T-cell (primary cell): Measurements from ENCODE around the gene HLX. TPM values are rescaled to one million over a fixed set of nuclear protein-coding genes. Genes with fewer than 3 reads are reported as not detected.

Experiments
- ATAC-seq, 4 experiments: fragments of 200-7000 bp in 3 of 4; fragments of 150-1000 bp in 1 of 4; cut with Tn5 transposase; replicated peaks in 1 of 4; 1 replicate in 3 of 4; 2 replicates in 1 of 4; pipeline ENCODE4 v1.10.0; 2021; ENCODE audit warnings: moderate library complexity in 3 of 4, mild to moderate bottlenecking in 2 of 4, moderate number of reproducible peaks in 1 of 4
- CTCF ChIA-PET, 2 donors: fragments of 300-600 bp; sonication (Branson Sonifier 250); formaldehyde crosslinking; loops; one replicate each; lab custom pipeline; 2022; ENCODE audit warnings: antibody characterized with exemption in 2 of 2; lab: Charles Lee
- POLR2A ChIA-PET, 2 donors: fragments of 300-600 bp; sonication (Branson Sonifier 250); formaldehyde crosslinking; loops; one replicate each; lab custom pipeline; 2022; ENCODE audit warnings: antibody characterized with exemption in 2 of 2; lab: Charles Lee
- DNase-seq, 35 experiments: peaks; one replicate each; pipeline versions ENCODE4 v3.0.0 to v3.0.0-alpha.2; 2013 to 2023
- H3K27ac ChIP-seq: one replicate; pipeline ENCODE4 v1.5.1; 2013; ENCODE audit warnings: low read length
- H3K27me3 ChIP-seq, 2 experiments: replicated peaks in 1 of 2; 1 replicate in 1 of 2; 2 replicates in 1 of 2; pipeline versions ENCODE4 v1.6.1 to v1.7.0; 2013; ENCODE audit warnings: low read length in 1 of 2, mixed read lengths in 1 of 2; ENCODE audit not compliant: control insufficient read depth in 2 of 2, insufficient read depth in 2 of 2; ENCODE audit errors: extremely low read depth in 1 of 2
- H3K36me3 ChIP-seq, 2 donors: 1 replicate in 1 of 2; 2 replicates in 1 of 2; pipeline versions ENCODE4 v1.6.1 to v1.7.0; 2013; ENCODE audit warnings: low read length in 1 of 2; ENCODE audit not compliant: control insufficient read depth in 2 of 2, insufficient read depth in 1 of 2; ENCODE audit errors: extremely low read depth in 1 of 2
- H3K4me1 ChIP-seq, 2 experiments: 1 replicate in 1 of 2; 2 replicates in 1 of 2; pipeline versions ENCODE4 v1.6.1 to v1.7.0; 2013; ENCODE audit warnings: low read length in 2 of 2, mixed read lengths in 1 of 2; ENCODE audit not compliant: insufficient read depth in 2 of 2, control insufficient read depth in 1 of 2; ENCODE audit errors: extremely low read depth in 1 of 2
- H3K4me3 ChIP-seq, 2 donors: 1 replicate in 1 of 2; 2 replicates in 1 of 2; pipeline versions ENCODE4 v1.5.1 to v1.7.0; 2013; ENCODE audit warnings: mild to moderate bottlenecking in 2 of 2, low read length in 1 of 2, moderate library complexity in 1 of 2; ENCODE audit not compliant: control insufficient read depth in 1 of 2; ENCODE audit errors: extremely low read depth in 1 of 2
- H3K9me3 ChIP-seq: 2 replicates; pipeline ENCODE4 v1.7.0; 2013
- H3K27ac Mint-ChIP-seq, 2 donors: one replicate each; pipeline ENCODE4 v1.8.0; 2020 to 2021; ENCODE audit warnings: mild to moderate bottlenecking in 2 of 2, mixed read lengths in 2 of 2
- H3K27me3 Mint-ChIP-seq, 2 donors: one replicate each; pipeline ENCODE4 v1.8.0; 2021 to 2022; ENCODE audit warnings: mixed read lengths in 2 of 2
- H3K36me3 Mint-ChIP-seq: one replicate; pipeline ENCODE4 v1.8.0; 2021; ENCODE audit warnings: mixed read lengths
- H3K4me1 Mint-ChIP-seq, 3 donors: one replicate each; pipeline ENCODE4 v1.8.0; 2020 to 2022; ENCODE audit warnings: mixed read lengths in 3 of 3, mild to moderate bottlenecking in 1 of 3
- H3K4me3 Mint-ChIP-seq, 3 donors: one replicate each; pipeline ENCODE4 v1.8.0; 2020 to 2022; ENCODE audit warnings: mild to moderate bottlenecking in 3 of 3, mixed read lengths in 3 of 3, moderate library complexity in 3 of 3
- H3K9me3 Mint-ChIP-seq, 3 donors: one replicate each; pipeline ENCODE4 v1.8.0; 2020 to 2022; ENCODE audit warnings: mixed read lengths in 3 of 3
- WGBS: methylation state at CpG from one replicate; pipeline ENCODE4 v1.1.5; 2013; ENCODE audit warnings: missing lambda C conversion rate; ENCODE audit not compliant: insufficient coverage; 5-methylcytosine and 5-hydroxymethylcytosine counted together
- total RNA-seq, 35 experiments: library from RNA in 6 of 35; stranded (reverse) in 6 of 35; fragments of 120-200 nt in 1 of 35; gene quantifications; one replicate each; pipeline versions ENCODE4 v1.2.1 to v1.2.4 and lab custom pipeline; 2013 to 2026

HLX gene
- total RNA-seq, 5 donors from 2014 or later (not counting 1 experiment from before 2014, with no cell fraction given): 0.18 to 0.46 (median 0.37) TPM; not detected in 1

GRCh38 chr1:220921498-220921897 is 42.3 kb downstream of the HLX start:
- no peak overlapping the region for H3K27ac ChIP-seq
- Mint-ChIP-seq H3K9me3 (peaks cover 0 to 4% (median 0%) of the 10 kb centered on the region in 3 donors), H3K36me3 (no peaks in the 10 kb centered on the region), H3K27ac (no peak overlapping the region), H3K4me1 (no peaks in the 10 kb centered on the region), H3K27me3 (peaks cover 0 to 1% of the 10 kb centered on the region in 2 donors), H3K4me3 (no peak overlapping the region)
- H3K4me1 ChIP-seq: no peaks in the 10 kb centered on the region
- 94% methylated on average over 2 of the region's 2 CpGs for WGBS
- CTCF ChIA-PET: no interaction called here
- H3K9me3 ChIP-seq: no peaks in the 10 kb centered on the region
- POLR2A ChIA-PET: no interaction called here
- no peaks in the 10 kb centered on the region for H3K27me3 ChIP-seq
- no peak for DNase-seq
- no peak for ATAC-seq
- no peaks in the 10 kb centered on the region for H3K36me3 ChIP-seq
- H3K4me3 ChIP-seq: no peak overlapping the region

DNA sequence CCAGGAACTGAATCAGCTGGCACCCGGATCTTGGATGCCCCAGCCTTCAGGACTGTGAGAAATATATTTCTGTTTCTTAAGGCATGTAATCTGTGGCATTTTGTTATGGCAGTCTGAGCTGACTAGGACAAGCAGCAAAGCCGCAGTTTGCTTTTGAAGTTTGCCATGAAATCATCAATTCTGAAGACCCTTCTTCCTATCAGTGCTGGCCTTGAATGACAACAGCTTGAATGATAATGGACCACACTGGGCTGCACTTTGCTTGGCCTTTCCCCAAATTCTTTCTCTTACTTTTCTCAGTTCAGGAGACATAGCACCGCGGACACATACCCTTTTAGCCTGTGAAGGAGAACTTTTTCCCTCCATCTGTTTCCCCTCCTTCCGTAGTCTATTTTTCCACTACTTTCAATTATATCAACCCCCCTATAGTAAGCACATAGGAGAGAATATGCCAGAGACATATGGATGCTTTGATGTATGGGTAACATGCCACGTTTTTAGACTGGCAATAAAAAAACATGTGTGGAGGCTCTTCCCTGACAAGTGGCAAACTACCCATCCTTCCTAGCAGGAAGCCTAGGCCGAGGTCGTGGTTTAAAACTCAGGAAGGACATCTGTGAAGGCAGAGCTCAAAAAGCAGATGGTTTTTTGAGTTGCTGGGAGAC is 42.9 kb downstream of the HLX start:
- 20% methylated on average over 2 of the region's 8 CpGs for WGBS
- CTCF ChIA-PET: no interaction called here
- no peaks in the 10 kb centered on the region for H3K27me3 ChIP-seq

DNA sequence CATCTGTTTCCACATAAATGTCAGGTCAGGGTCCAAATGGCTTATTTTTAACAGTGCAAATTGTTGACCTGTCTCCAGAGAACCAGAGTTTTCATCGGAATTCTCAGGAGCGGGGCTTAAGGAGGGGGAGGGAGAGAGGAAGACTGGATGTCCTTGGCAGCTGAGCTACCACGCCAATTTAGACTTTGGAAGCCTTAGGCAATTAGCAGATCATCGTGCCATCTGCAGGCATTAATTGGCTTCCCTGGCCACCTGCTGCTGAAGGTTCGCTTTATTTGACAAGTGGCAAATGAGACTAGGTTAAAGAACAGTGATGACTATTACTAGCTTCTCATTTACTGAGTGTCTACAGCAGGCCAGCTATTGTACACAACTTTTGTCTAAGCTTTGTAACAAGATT is 43.7 kb downstream of the HLX start:
- ATAC-seq: no peak
- Mint-ChIP-seq H3K36me3 (no peaks in the 10 kb centered on the region), H3K9me3 (peaks cover 0 to 4% (median 0%) of the 10 kb centered on the region in 3 donors), H3K4me3 (no peak overlapping the region), H3K4me1 (no peaks in the 10 kb centered on the region), H3K27ac (no peak overlapping the region), H3K27me3 (peaks cover 3 to 4% of the 10 kb centered on the region in 2 donors)
- POLR2A ChIA-PET: no interaction called here
- 82% methylated on average over 3 of the region's 5 CpGs for WGBS
- no peak overlapping the region for H3K27ac ChIP-seq
- CTCF ChIA-PET: no interaction called here
- no peak for DNase-seq
- no peaks in the 10 kb centered on the region for H3K27me3 ChIP-seq
- H3K4me1 ChIP-seq: no peaks in the 10 kb centered on the region
- no peak overlapping the region for H3K4me3 ChIP-seq
- no peaks in the 10 kb centered on the region for H3K36me3 ChIP-seq
- no peaks in the 10 kb centered on the region for H3K9me3 ChIP-seq

More for the DNA sequence above, 42.9 kb downstream of the HLX start:
- POLR2A ChIA-PET: no interaction called here
- no peak for DNase-seq
- Histone ChIP-seq H3K27ac (no peak overlapping the region), H3K4me3 (no peak overlapping the region), H3K36me3 (no peaks in the 10 kb centered on the region), H3K9me3 (no peaks in the 10 kb centered on the region), H3K4me1 (no peaks in the 10 kb centered on the region)
- H3K27me3 Mint-ChIP-seq: peaks cover 0 to 4% of the 10 kb centered on the region in 2 donors
- ATAC-seq: no peak
- H3K27ac Mint-ChIP-seq: no peak overlapping the region
- no peaks in the 10 kb centered on the region for H3K36me3 Mint-ChIP-seq
- peaks cover 0 to 4% (median 0%) of the 10 kb centered on the region in 3 donors for H3K9me3 Mint-ChIP-seq
- H3K4me3 Mint-ChIP-seq: no peak overlapping the region
- no peaks in the 10 kb centered on the region for H3K4me1 Mint-ChIP-seq

GRCh38 chr1:220924331-220924970 is 45.2 kb downstream of the HLX start:
- CTCF ChIA-PET: no interaction called here
- Histone ChIP-seq H3K9me3 (no peaks in the 10 kb centered on the region), H3K27me3 (no peaks in the 10 kb centered on the region), H3K27ac (no peak overlapping the region), H3K4me1 (no peaks in the 10 kb centered on the region), H3K4me3 (no peak overlapping the region), H3K36me3 (no peaks in the 10 kb centered on the region)
- Mint-ChIP-seq H3K27me3 (peaks cover 3 to 6% of the 10 kb centered on the region in 2 donors), H3K9me3 (peaks cover 0 to 8% (median 0%) of the 10 kb centered on the region in 3 donors), H3K27ac (no peak overlapping the region), H3K4me1 (no peaks in the 10 kb centered on the region), H3K36me3 (no peaks in the 10 kb centered on the region), H3K4me3 (no peak overlapping the region)
- DNase-seq: no peak
- POLR2A ChIA-PET: no interaction called here
- no CpG with 5 or more reads among the region's 3 CpGs for WGBS
- ATAC-seq: no peak

DNA sequence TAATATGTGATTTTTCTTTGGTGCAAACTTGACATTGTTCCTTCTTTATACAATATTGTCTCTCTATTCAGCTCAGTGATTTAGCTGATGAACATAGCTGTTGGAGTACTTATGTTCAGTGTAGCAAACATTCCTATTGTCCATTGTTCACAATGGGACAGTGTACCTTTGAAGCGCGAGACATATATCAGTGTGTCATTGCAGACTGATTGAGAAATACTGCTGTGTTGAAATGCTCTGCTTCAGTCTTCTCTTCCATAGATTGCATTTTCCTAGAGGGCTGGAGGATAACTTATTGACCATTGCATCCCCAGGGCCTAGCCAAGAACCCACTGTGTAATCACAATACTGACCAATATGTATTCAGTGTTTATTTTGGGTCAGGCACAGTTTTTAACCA is 46.5 kb downstream of the HLX start:
- H3K4me3 Mint-ChIP-seq: no peak overlapping the region
- POLR2A ChIA-PET: no interaction called here
- no CpG with 5 or more reads among the region's 2 CpGs for WGBS

GRCh38 chr1:220926146-220926545 is 46.9 kb downstream of the HLX start:
- Mint-ChIP-seq H3K27me3 (peaks cover 3 to 6% of the 10 kb centered on the region in 2 donors), H3K4me3 (no peak overlapping the region), H3K27ac (no peak overlapping the region), H3K9me3 (peaks cover 0 to 4% (median 0%) of the 10 kb centered on the region in 3 donors), H3K4me1 (no peaks in the 10 kb centered on the region), H3K36me3 (no peaks in the 10 kb centered on the region)
- no peak overlapping the region for H3K27ac ChIP-seq
- H3K4me1 ChIP-seq: no peaks in the 10 kb centered on the region
- H3K4me3 ChIP-seq: no peak overlapping the region
- ChIA-PET CTCF (no interaction called here), POLR2A (no interaction called here)
- no peaks in the 10 kb centered on the region for H3K36me3 ChIP-seq
- H3K27me3 ChIP-seq: no peaks in the 10 kb centered on the region
- no peaks in the 10 kb centered on the region for H3K9me3 ChIP-seq
- DNase-seq (no peak), ATAC-seq (no peak)
- 46% methylated on average over 2 of the region's 4 CpGs for WGBS

More for the DNA sequence above, 46.5 kb downstream of the HLX start:
- H3K4me3 ChIP-seq: no peak overlapping the region
- H3K36me3 Mint-ChIP-seq: no peaks in the 10 kb centered on the region
- H3K9me3 ChIP-seq: no peaks in the 10 kb centered on the region
- no peaks in the 10 kb centered on the region for H3K4me1 Mint-ChIP-seq
- peaks cover 3 to 6% of the 10 kb centered on the region in 2 donors for H3K27me3 Mint-ChIP-seq
- CTCF ChIA-PET: no interaction called here
- H3K36me3 ChIP-seq: no peaks in the 10 kb centered on the region
- H3K27me3 ChIP-seq: no peaks in the 10 kb centered on the region
- peaks cover 0 to 4% (median 0%) of the 10 kb centered on the region in 3 donors for H3K9me3 Mint-ChIP-seq
- no peaks in the 10 kb centered on the region for H3K4me1 ChIP-seq
- no peak overlapping the region for H3K27ac Mint-ChIP-seq
- ATAC-seq: no peak
- DNase-seq: no peak
- H3K27ac ChIP-seq: no peak overlapping the region
